ENCODE measurements around the gene HAUS8. TPM values are rescaled to one million over a fixed set of nuclear protein-coding genes. Genes with fewer than 3 reads are reported as not detected.
"Not testable (repeated sequence)": the region's sequence is repeated elsewhere in the genome, so short reads cannot be mapped to it uniquely, and the experiment has no call there.

HAUS8 gene
- total RNA-seq, 1 experiment from 2014 or later, result 10.4 TPM

GRCh38 chr19:17108453-17108784 is 33.2 kb upstream of the HAUS8 start:
- H3K36me3 ChIP-seq (replicated peaks; ENCODE audit: control insufficient read depth, insufficient read depth, low read length), result peaks cover 2% of the 10 kb centered on the region
- no peak for DNase-seq
- no peak overlapping the region for H3K4me3 ChIP-seq (ENCODE audit: insufficient read depth, low read depth, low read length)
- H3K27me3 ChIP-seq (ENCODE audit: control insufficient read depth, insufficient read depth, low read length), result no peaks in the 10 kb centered on the region

- Histone ChIP-seq H3K4me3 (ENCODE audit: insufficient read depth, low read depth, low read length) (no peak overlapping the region), H3K36me3 (replicated peaks; ENCODE audit: control insufficient read depth, insufficient read depth, low read length) (peaks cover 2% of the 10 kb centered on the region), H3K27me3 (ENCODE audit: control insufficient read depth, insufficient read depth, low read length) (no peaks in the 10 kb centered on the region)
- DNase-seq, result no peak
Observed at GRCh38 chr19:17107546-17108452, 32.5 kb upstream of the HAUS8 start.

GRCh38 chr19:17106964-17107363 is 31.7 kb upstream of the HAUS8 start:
- not testable (repeated sequence) for H3K4me3 ChIP-seq (ENCODE audit: insufficient read depth, low read depth, low read length); H3K36me3 ChIP-seq (replicated peaks; ENCODE audit: control insufficient read depth, insufficient read depth, low read length); H3K27me3 ChIP-seq (ENCODE audit: control insufficient read depth, insufficient read depth, low read length); DNase-seq

GRCh38 chr19:17105556-17105955 is 30.3 kb upstream of the HAUS8 start:
- no peak for DNase-seq
- Histone ChIP-seq H3K36me3 (replicated peaks; ENCODE audit: control insufficient read depth, insufficient read depth, low read length) (peaks cover 4% of the 10 kb centered on the region), H3K4me3 (ENCODE audit: insufficient read depth, low read depth, low read length) (no peak overlapping the region), H3K27me3 (ENCODE audit: control insufficient read depth, insufficient read depth, low read length) (no peaks in the 10 kb centered on the region)

GRCh38 chr19:17104679-17105078 is 29.4 kb upstream of the HAUS8 start:
- H3K27me3 ChIP-seq (ENCODE audit: control insufficient read depth, insufficient read depth, low read length), result no peaks in the 10 kb centered on the region
- H3K4me3 ChIP-seq (ENCODE audit: insufficient read depth, low read depth, low read length), result no peak overlapping the region
- H3K36me3 ChIP-seq (replicated peaks; ENCODE audit: control insufficient read depth, insufficient read depth, low read length), result peaks cover 4% of the 10 kb centered on the region

GRCh38 chr19:17103177-17103576 is 27.9 kb upstream of the HAUS8 start:
- Histone ChIP-seq H3K4me3 (ENCODE audit: insufficient read depth, low read depth, low read length) (no peak overlapping the region), H3K36me3 (replicated peaks; ENCODE audit: control insufficient read depth, insufficient read depth, low read length) (peaks cover 4% of the 10 kb centered on the region), H3K27me3 (ENCODE audit: control insufficient read depth, insufficient read depth, low read length) (no peaks in the 10 kb centered on the region)
- DNase-seq, result peak; percentile 86

More at GRCh38 chr19:17104679-17105078, 29.4 kb upstream of the HAUS8 start:
- DNase-seq, result no peak

GRCh38 chr19:17101686-17102628 is 26.7 kb upstream of the HAUS8 start:
- Histone ChIP-seq H3K36me3 (replicated peaks; ENCODE audit: control insufficient read depth, insufficient read depth, low read length) (peaks cover 4% of the 10 kb centered on the region), H3K4me3 (ENCODE audit: insufficient read depth, low read depth, low read length) (no peak overlapping the region), H3K27me3 (ENCODE audit: control insufficient read depth, insufficient read depth, low read length) (no peaks in the 10 kb centered on the region)
- DNase-seq, result no peak

- H3K27me3 ChIP-seq (ENCODE audit: control insufficient read depth, insufficient read depth, low read length), result no peaks in the 10 kb centered on the region
- H3K4me3 ChIP-seq (ENCODE audit: insufficient read depth, low read depth, low read length), result no peak overlapping the region
- peaks cover 4% of the 10 kb centered on the region for H3K36me3 ChIP-seq (replicated peaks; ENCODE audit: control insufficient read depth, insufficient read depth, low read length)
- DNase-seq, result no peak
Observed at GRCh38 chr19:17098326-17098725, 23.1 kb upstream of the HAUS8 start.

- Histone ChIP-seq H3K4me3 (ENCODE audit: insufficient read depth, low read depth, low read length) (no peak overlapping the region), H3K27me3 (ENCODE audit: control insufficient read depth, insufficient read depth, low read length) (no peaks in the 10 kb centered on the region), H3K36me3 (replicated peaks; ENCODE audit: control insufficient read depth, insufficient read depth, low read length) (peaks cover 4% of the 10 kb centered on the region)
- DNase-seq, result no peak
Observed at GRCh38 chr19:17097593-17098126, 22.4 kb upstream of the HAUS8 start.

- H3K36me3 ChIP-seq (replicated peaks; ENCODE audit: control insufficient read depth, insufficient read depth, low read length), result no peaks in the 10 kb centered on the region
- H3K27me3 ChIP-seq (ENCODE audit: control insufficient read depth, insufficient read depth, low read length), result no peaks in the 10 kb centered on the region
- no peak for DNase-seq
- H3K4me3 ChIP-seq (ENCODE audit: insufficient read depth, low read depth, low read length), result no peak overlapping the region
Observed at GRCh38 chr19:17095141-17095919, 20.1 kb upstream of the HAUS8 start.

GRCh38 chr19:17094694-17095093 is 19.4 kb upstream of the HAUS8 start:
- H3K27me3 ChIP-seq (ENCODE audit: control insufficient read depth, insufficient read depth, low read length); H3K36me3 ChIP-seq (replicated peaks; ENCODE audit: control insufficient read depth, insufficient read depth, low read length); DNase-seq; H3K4me3 ChIP-seq (ENCODE audit: insufficient read depth, low read depth, low read length): not testable (repeated sequence)

- no peaks in the 10 kb centered on the region for H3K36me3 ChIP-seq (replicated peaks; ENCODE audit: control insufficient read depth, insufficient read depth, low read length)
- H3K4me3 ChIP-seq (ENCODE audit: insufficient read depth, low read depth, low read length), result no peak overlapping the region
- no peak for DNase-seq
- no peaks in the 10 kb centered on the region for H3K27me3 ChIP-seq (ENCODE audit: control insufficient read depth, insufficient read depth, low read length)
Observed at GRCh38 chr19:17092696-17093095, 17.4 kb upstream of the HAUS8 start.

GRCh38 chr19:17091758-17092333 is 16.6 kb upstream of the HAUS8 start:
- H3K4me3 ChIP-seq (ENCODE audit: insufficient read depth, low read depth, low read length), result no peak overlapping the region
- H3K27me3 ChIP-seq (ENCODE audit: control insufficient read depth, insufficient read depth, low read length), result no peaks in the 10 kb centered on the region
- DNase-seq, result peak; percentile 83
- H3K36me3 ChIP-seq (replicated peaks; ENCODE audit: control insufficient read depth, insufficient read depth, low read length), result no peaks in the 10 kb centered on the region

- H3K27me3 ChIP-seq (ENCODE audit: control insufficient read depth, insufficient read depth, low read length), result no peaks in the 10 kb centered on the region
- no peak for DNase-seq
- peaks cover 1% of the 10 kb centered on the region; the same call in 1 of the 2 replicates for H3K36me3 ChIP-seq (replicated peaks; ENCODE audit: control insufficient read depth, insufficient read depth, low read length)
- H3K4me3 ChIP-seq (ENCODE audit: insufficient read depth, low read depth, low read length), result no peak overlapping the region
Observed at GRCh38 chr19:17090583-17090982, 15.3 kb upstream of the HAUS8 start.
